ENCODE measurements around the gene RIPPLY3. TPM values are rescaled to one million over a fixed set of nuclear protein-coding genes. Genes with fewer than 3 reads are reported as not detected.
A peak's percentile ranks its signal among the peaks of the same experiment; 100 is the strongest.
"Not testable (repeated sequence)": the region's sequence is repeated elsewhere in the genome, so short reads cannot be mapped to it uniquely, and the experiment has no call there.

The RIPPLY3 gene
- total RNA-seq, 3 donors from 2014 or later (not counting 1 experiment from before 2014, with no cell fraction given) = not detected

GRCh38 chr21:36987845-36988244, 18.7 kb upstream of the RIPPLY3 start:
- Histone ChIP-seq H3K9me3 (ENCODE audit: control insufficient read depth, insufficient read depth, low read length) (no peaks in the 10 kb centered on the region), H3K4me3 (ENCODE audit: low read length) (no peak overlapping the region), H3K36me3 (ENCODE audit: control insufficient read depth, insufficient read depth, low read length) (no peaks in the 10 kb centered on the region), H3K27me3 (ENCODE audit: control insufficient read depth, insufficient read depth, low read length) (no peaks in the 10 kb centered on the region), H3K4me1 (ENCODE audit: control insufficient read depth, insufficient read depth, low read length) (peaks cover 9% of the 10 kb centered on the region), H3K27ac (ENCODE audit: low read length) (no peak overlapping the region)
- H3K4me3 Mint-ChIP-seq = peak overlapping the region; percentile 42
- peak overlapping the region in 1 of 2 donors; percentile 72 for H3K27ac Mint-ChIP-seq
- no peak for TF ChIP-seq CTCF (IDR thresholded peaks at IDR 0.05)
- no peak for ATAC-seq
- H3K9me3 Mint-ChIP-seq = no peaks in the 10 kb centered on the region
- DNase-seq = no peak
- no peaks in the 10 kb centered on the region for H3K27me3 Mint-ChIP-seq (ENCODE audit: low read depth in 2 of 2)
- intact Hi-C loops (cut with micrococcal nuclease) = loop anchor here (2.0 to 5.0 kb wide), 2 partner anchors 21 to 84 kb away; partner anchors contain the start of genes HLCS, PIGP and TTC3
- peaks cover 10 to 11% of the 10 kb centered on the region in 2 donors for H3K4me1 Mint-ChIP-seq
- H3K36me3 Mint-ChIP-seq = no peaks in the 10 kb centered on the region

GRCh38 chr21:36988536-36988935, 18.0 kb upstream of the RIPPLY3 start:
- H3K27ac Mint-ChIP-seq = peak overlapping the region in 1 of 2 donors; percentile 72
- no peak for DNase-seq
- Histone ChIP-seq H3K27ac (ENCODE audit: low read length) (no peak overlapping the region), H3K4me3 (ENCODE audit: low read length) (no peak overlapping the region), H3K4me1 (ENCODE audit: control insufficient read depth, insufficient read depth, low read length) (peaks cover 9% of the 10 kb centered on the region), H3K36me3 (ENCODE audit: control insufficient read depth, insufficient read depth, low read length) (no peaks in the 10 kb centered on the region), H3K9me3 (ENCODE audit: control insufficient read depth, insufficient read depth, low read length) (no peaks in the 10 kb centered on the region), H3K27me3 (ENCODE audit: control insufficient read depth, insufficient read depth, low read length) (no peaks in the 10 kb centered on the region)
- no peak for ATAC-seq
- no peaks in the 10 kb centered on the region for H3K27me3 Mint-ChIP-seq (ENCODE audit: low read depth in 2 of 2)
- intact Hi-C loops (cut with micrococcal nuclease) = loop anchor here (2.0 to 5.0 kb wide), 2 partner anchors 22 to 84 kb away; partner anchors contain the start of genes HLCS, PIGP and TTC3
- WGBS (ENCODE audit: insufficient coverage) = 96% methylated on average over 3 of the region's 4 CpGs
- no peak for TF ChIP-seq CTCF (IDR thresholded peaks at IDR 0.05)
- peak overlapping the region; percentile 50 for H3K4me3 Mint-ChIP-seq
- no peaks in the 10 kb centered on the region for H3K36me3 Mint-ChIP-seq
- H3K9me3 Mint-ChIP-seq = no peaks in the 10 kb centered on the region
- H3K4me1 Mint-ChIP-seq = peaks cover 10 to 11% of the 10 kb centered on the region in 2 donors

GRCh38 chr21:36989199-36989698, 17.3 kb upstream of the RIPPLY3 start:
- intact Hi-C loops (cut with micrococcal nuclease) = loop anchor here (1.0 to 5.0 kb wide), 3 partner anchors 9 to 83 kb away; partner anchors contain the start of genes HLCS, PIGP and TTC3
- WGBS (ENCODE audit: insufficient coverage) = 44% methylated on average over 22 of the region's 22 CpGs
- H3K36me3 Mint-ChIP-seq = not testable (repeated sequence)

GRCh38 chr21:36989699-36990507, 16.6 kb upstream of the RIPPLY3 start:
- H3K27ac ChIP-seq (ENCODE audit: low read length) = peak overlapping the region; percentile 77
- intact Hi-C loops (cut with micrococcal nuclease) = loop anchor here (1.0 to 5.0 kb wide), 3 partner anchors 10 to 82 kb away; partner anchors contain the start of genes HLCS, PIGP and TTC3
- peaks cover 18% of the 10 kb centered on the region for H3K4me1 ChIP-seq (ENCODE audit: control insufficient read depth, insufficient read depth, low read length)
- H3K4me3 Mint-ChIP-seq = peak overlapping the region; percentile 88
- no peaks in the 10 kb centered on the region for H3K9me3 ChIP-seq (ENCODE audit: control insufficient read depth, insufficient read depth, low read length)
- ATAC-seq (peak; percentile 89 to 94 (median 90)), DNase-seq (peak; percentile 86 to 93)
- peak; percentile 96 for TF ChIP-seq CTCF (IDR thresholded peaks at IDR 0.05)
- WGBS (ENCODE audit: insufficient coverage) = 4% methylated on average over 97 of the region's 97 CpGs
- H3K4me3 ChIP-seq (ENCODE audit: low read length) = peak overlapping the region; percentile 54
- H3K36me3 Mint-ChIP-seq = no peaks in the 10 kb centered on the region
- no peaks in the 10 kb centered on the region for H3K27me3 Mint-ChIP-seq (ENCODE audit: low read depth in 2 of 2)
- H3K4me1 Mint-ChIP-seq = peaks cover 10 to 11% of the 10 kb centered on the region in 2 donors
- no peaks in the 10 kb centered on the region for H3K9me3 Mint-ChIP-seq
- peak overlapping the region; percentile 87 to 94 for H3K27ac Mint-ChIP-seq
- H3K27me3 ChIP-seq (ENCODE audit: control insufficient read depth, insufficient read depth, low read length) = no peaks in the 10 kb centered on the region
- no peaks in the 10 kb centered on the region for H3K36me3 ChIP-seq (ENCODE audit: control insufficient read depth, insufficient read depth, low read length)

More at GRCh38 chr21:36989199-36989698, 17.3 kb upstream of the RIPPLY3 start:
- H3K27me3 ChIP-seq (ENCODE audit: control insufficient read depth, insufficient read depth, low read length); H3K9me3 ChIP-seq (ENCODE audit: control insufficient read depth, insufficient read depth, low read length); H3K9me3 Mint-ChIP-seq; DNase-seq; H3K27me3 Mint-ChIP-seq (ENCODE audit: low read depth in 2 of 2); ATAC-seq; H3K36me3 ChIP-seq (ENCODE audit: control insufficient read depth, insufficient read depth, low read length): not testable (repeated sequence)
- H3K4me1 ChIP-seq (ENCODE audit: control insufficient read depth, insufficient read depth, low read length) = peaks cover 14% of the 10 kb centered on the region
- Mint-ChIP-seq H3K27ac (peak overlapping the region; percentile 77 to 94), H3K4me3 (peak overlapping the region; percentile 84), H3K4me1 (peaks cover 10 to 11% of the 10 kb centered on the region in 2 donors)
- peak overlapping the region; percentile 77 for H3K27ac ChIP-seq (ENCODE audit: low read length)
- peak overlapping the region; percentile 54 for H3K4me3 ChIP-seq (ENCODE audit: low read length)

Data from natural killer cell (primary cell).